KMS-11 (cell line): ENCODE results near the gene COL9A1.

ENCODE experiments used
- H2AFZ ChIP-seq: fragments of 200-600 bp; sonication (generic); 2 replicates; pipeline ENCODE4 v1.6.1; 2016; ENCODE audit warnings: antibody characterized with exemption, mixed run types, low read depth
- H3K27ac ChIP-seq: fragments of 200-600 bp; sonication (generic); 2 replicates; pipeline ENCODE4 v1.6.1; 2016; ENCODE audit warnings: mild to moderate bottlenecking, mixed run types
- H3K27me3 ChIP-seq: fragments of 200-600 bp; sonication (generic); 2 replicates; pipeline ENCODE4 v1.6.1; 2017; ENCODE audit warnings: mild to moderate bottlenecking, low read depth, mixed run types, moderate library complexity; ENCODE audit not compliant: insufficient read depth
- H3K36me3 ChIP-seq: fragments of 200-600 bp; sonication (generic); 2 replicates; pipeline ENCODE4 v1.6.1; 2017; ENCODE audit warnings: mild to moderate bottlenecking, mixed run types; ENCODE audit not compliant: insufficient read depth
- H3K4me1 ChIP-seq: fragments of 200-600 bp; sonication (generic); 2 replicates; pipeline ENCODE4 v1.6.1; 2016; ENCODE audit warnings: mild to moderate bottlenecking, low read depth, mixed run types; ENCODE audit not compliant: poor library complexity, severe bottlenecking
- H3K4me2 ChIP-seq: fragments of 200-600 bp; sonication (generic); 2 replicates; pipeline ENCODE4 v1.7.0; 2016; ENCODE audit warnings: mild to moderate bottlenecking, mixed run types
- H3K4me3 ChIP-seq: fragments of 200-600 bp; sonication (generic); IDR thresholded peaks from 2 replicates; pipeline ENCODE4 v1.6.1; 2017; ENCODE audit warnings: low read depth, low read length, mixed read lengths; ENCODE audit not compliant: insufficient read depth
- H3K79me2 ChIP-seq: fragments of 200-600 bp; sonication (generic); 2 replicates; pipeline ENCODE4 v1.6.1; 2016; ENCODE audit warnings: low read depth, mixed run types; ENCODE audit not compliant: insufficient read depth
- H3K9ac ChIP-seq: fragments of 200-600 bp; sonication (generic); 2 replicates; pipeline ENCODE4 v1.6.1; 2016; ENCODE audit warnings: mild to moderate bottlenecking, mixed run types
- H4K20me1 ChIP-seq: fragments of 200-600 bp; sonication (generic); 2 replicates; pipeline ENCODE4 v1.6.1; 2016; ENCODE audit warnings: mild to moderate bottlenecking, mixed run types; ENCODE audit not compliant: insufficient read depth
- TF ChIP-seq, protein P1 (sequence below): fragments of 200-600 bp; sonication (generic); conservative IDR thresholded peaks from 2 replicates; pipeline ENCODE4 v1.6.1; 2017; ENCODE audit warnings: low read depth, mild to moderate bottlenecking, antibody characterized with exemption, low read length, moderate library complexity, mixed read lengths

Gene COL9A1

DNA sequence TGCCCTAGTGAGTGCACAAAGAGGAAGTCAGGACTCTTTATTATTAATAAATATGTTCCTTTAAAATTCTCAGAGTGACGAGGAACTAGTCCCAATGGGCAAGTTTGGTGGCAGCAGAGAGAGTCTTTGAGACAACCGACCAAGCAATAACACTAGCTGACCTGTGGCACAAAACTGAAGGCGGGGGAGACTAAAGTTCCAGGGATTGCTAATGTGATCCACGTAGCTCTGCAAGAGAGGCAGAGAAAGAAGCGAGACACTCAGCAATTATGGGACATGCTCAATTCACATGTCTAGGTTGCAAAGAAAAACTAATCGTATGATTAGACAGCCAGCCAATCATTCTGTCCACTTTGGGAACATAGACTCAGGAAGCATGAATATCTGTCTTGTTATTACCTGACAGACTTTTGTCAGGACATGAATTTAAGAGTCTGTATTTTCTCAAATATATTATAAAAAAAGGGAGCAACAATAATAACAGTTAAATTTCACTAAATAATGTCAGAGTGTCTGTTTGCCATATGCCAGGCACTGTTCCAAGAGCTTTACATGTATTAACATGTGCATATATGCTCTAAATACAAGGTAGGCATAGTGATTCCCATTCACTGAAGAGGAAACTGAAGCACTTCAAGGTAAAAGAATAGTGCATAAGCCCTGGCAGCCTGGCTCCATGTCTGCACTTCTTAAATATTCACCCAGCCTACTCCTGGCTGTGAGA, 81.0 kb downstream of the COL9A1 start:
- H3K4me3 ChIP-seq: no peak overlapping the region
- no peaks in the 10 kb centered on the region for H3K79me2 ChIP-seq
- H3K9ac ChIP-seq: no peak overlapping the region
- H4K20me1 ChIP-seq: no peaks in the 10 kb centered on the region
- no peak overlapping the region for H2AFZ ChIP-seq
- no peak overlapping the region for H3K4me2 ChIP-seq
- TF ChIP-seq, protein P1, sequence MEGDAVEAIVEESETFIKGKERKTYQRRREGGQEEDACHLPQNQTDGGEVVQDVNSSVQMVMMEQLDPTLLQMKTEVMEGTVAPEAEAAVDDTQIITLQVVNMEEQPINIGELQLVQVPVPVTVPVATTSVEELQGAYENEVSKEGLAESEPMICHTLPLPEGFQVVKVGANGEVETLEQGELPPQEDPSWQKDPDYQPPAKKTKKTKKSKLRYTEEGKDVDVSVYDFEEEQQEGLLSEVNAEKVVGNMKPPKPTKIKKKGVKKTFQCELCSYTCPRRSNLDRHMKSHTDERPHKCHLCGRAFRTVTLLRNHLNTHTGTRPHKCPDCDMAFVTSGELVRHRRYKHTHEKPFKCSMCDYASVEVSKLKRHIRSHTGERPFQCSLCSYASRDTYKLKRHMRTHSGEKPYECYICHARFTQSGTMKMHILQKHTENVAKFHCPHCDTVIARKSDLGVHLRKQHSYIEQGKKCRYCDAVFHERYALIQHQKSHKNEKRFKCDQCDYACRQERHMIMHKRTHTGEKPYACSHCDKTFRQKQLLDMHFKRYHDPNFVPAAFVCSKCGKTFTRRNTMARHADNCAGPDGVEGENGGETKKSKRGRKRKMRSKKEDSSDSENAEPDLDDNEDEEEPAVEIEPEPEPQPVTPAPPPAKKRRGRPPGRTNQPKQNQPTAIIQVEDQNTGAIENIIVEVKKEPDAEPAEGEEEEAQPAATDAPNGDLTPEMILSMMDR: no peak
- no peak overlapping the region for H3K27ac ChIP-seq
- H3K27me3 ChIP-seq: no peaks in the 10 kb centered on the region
- no peaks in the 10 kb centered on the region for H3K4me1 ChIP-seq
- no peaks in the 10 kb centered on the region for H3K36me3 ChIP-seq

DNA sequence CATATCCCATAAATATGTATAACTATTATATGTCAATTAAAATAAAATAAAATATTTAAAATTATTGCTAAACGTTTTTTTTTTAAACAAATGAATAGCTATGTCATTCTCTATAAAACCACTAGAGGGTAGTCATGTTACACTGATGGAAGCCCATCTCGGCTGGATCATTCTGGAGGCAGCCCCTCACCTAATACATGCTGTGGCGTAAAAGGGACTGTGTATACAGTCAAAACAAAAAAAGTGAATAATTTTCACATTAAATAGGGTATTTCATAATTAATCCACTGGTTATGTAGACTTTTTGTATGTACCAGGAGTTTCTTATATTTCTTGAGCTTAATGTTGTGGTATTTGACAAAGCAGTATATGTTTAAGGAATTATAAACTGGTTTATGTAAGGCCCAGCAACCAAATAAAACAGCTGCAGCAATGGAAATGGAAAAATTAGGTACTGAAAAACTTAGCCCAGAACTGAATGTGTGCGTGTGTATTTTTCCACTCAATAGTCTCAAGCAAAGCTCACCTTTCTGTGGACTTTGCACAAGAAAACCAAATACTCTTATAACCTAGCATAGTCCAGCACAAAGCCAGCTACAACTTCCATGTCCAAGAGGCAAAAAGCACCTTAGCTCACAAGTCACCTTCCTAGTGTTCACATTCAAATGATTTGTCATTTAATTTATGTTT, 81.7 kb downstream of the COL9A1 start:
- TF ChIP-seq, protein P1: peak; percentile 74; the same call in 1 of the 2 replicates
- H3K4me1 ChIP-seq: no peaks in the 10 kb centered on the region
- no peak overlapping the region for H3K27ac ChIP-seq
- no peaks in the 10 kb centered on the region for H3K36me3 ChIP-seq
- H3K79me2 ChIP-seq: no peaks in the 10 kb centered on the region
- H3K27me3 ChIP-seq: no peaks in the 10 kb centered on the region
- no peak overlapping the region for H3K9ac ChIP-seq
- no peak overlapping the region for H2AFZ ChIP-seq
- H4K20me1 ChIP-seq: no peaks in the 10 kb centered on the region
- H3K4me2 ChIP-seq: no peak overlapping the region
- H3K4me3 ChIP-seq: no peak overlapping the region

DNA sequence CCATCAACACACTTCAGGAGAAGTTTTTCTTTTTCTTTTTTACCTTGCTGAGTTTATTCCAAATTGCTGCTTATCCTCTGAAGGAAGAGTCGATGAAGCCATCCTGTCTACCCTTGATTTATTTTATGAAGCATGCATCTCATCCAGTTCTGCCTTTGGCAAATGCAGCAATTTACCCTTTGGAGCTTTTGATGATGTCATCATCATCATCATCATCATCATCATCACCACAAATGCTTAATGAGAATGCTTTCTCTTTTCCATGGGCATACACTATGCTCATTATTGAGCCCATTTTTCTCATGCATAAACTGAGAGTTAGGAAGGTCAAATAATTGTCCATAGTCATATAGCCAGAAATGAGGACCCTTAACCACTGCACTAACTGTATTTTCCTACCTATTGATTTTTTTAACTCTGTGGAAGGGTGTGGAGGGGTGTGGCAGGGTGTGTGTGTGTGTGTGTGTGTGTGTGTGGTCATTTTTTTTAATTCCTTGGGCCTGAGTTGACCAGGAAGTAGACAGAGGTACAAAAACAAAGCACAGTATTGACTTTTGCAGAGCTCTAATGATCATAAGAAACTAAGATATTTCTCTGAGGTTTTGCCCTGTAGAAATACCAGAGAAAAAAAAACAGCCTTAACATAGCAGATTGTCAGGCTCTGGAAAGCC, 82.8 kb downstream of the COL9A1 start:
- no peaks in the 10 kb centered on the region for H3K27me3 ChIP-seq
- H3K79me2 ChIP-seq: no peaks in the 10 kb centered on the region
- no peak overlapping the region for H3K9ac ChIP-seq
- H3K4me3 ChIP-seq: no peak overlapping the region
- TF ChIP-seq, protein P1: no peak; the same call in 1 of the 2 replicates
- H2AFZ ChIP-seq: no peak overlapping the region
- no peaks in the 10 kb centered on the region for H3K36me3 ChIP-seq
- H3K4me2 ChIP-seq: no peak overlapping the region
- no peak overlapping the region for H3K27ac ChIP-seq
- no peaks in the 10 kb centered on the region for H3K4me1 ChIP-seq
- no peaks in the 10 kb centered on the region for H4K20me1 ChIP-seq

DNA sequence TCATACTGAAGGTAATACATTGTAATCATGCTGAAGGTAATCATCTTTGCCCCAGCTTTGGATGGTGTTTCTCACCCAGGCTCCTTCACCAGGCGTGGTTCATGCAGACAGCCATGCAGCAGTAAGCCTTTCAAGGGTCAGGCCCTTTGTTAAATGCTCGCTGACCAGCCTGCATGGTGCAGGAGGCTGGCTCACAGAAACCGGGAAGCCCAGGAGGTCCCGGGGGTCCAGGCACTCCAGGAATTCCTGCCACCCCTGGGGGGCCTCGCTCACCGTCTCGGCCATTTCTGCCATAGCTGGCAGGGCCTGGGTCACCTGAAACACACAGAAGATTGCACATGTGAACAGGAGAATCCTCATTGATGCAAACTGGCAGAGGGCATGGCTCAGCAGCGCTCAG, 86.1 kb downstream of the COL9A1 start:
- Histone ChIP-seq H3K9ac (no peak overlapping the region), H3K4me2 (no peak overlapping the region), H3K36me3 (no peaks in the 10 kb centered on the region), H3K27me3 (no peaks in the 10 kb centered on the region), H3K4me1 (no peaks in the 10 kb centered on the region), H3K4me3 (no peak overlapping the region), H4K20me1 (no peaks in the 10 kb centered on the region), H3K27ac (no peak overlapping the region), H2AFZ (no peak overlapping the region), H3K79me2 (no peaks in the 10 kb centered on the region)
- TF ChIP-seq, protein P1: no peak
